Sigmoid colon (tissue), 7 donors: ENCODE results near the gene FCGR2B. TPM values are rescaled to one million over a fixed set of nuclear protein-coding genes. Genes with fewer than 3 reads are reported as not detected.

Experiments
- DNase-seq: peaks from one replicate; pipeline ENCODE4 v3.0.0-alpha.2; 2019
- H3K27ac ChIP-seq, 4 donors: fragments of 200-600 bp; sonication (generic); one replicate each; pipeline ENCODE4 v1.5.1; 2016 to 2019; ENCODE audit warnings: mild to moderate bottlenecking in 1 of 4
- H3K27me3 ChIP-seq, 3 donors: fragments of 200-600 bp; sonication (generic); one replicate each; pipeline ENCODE4 v1.5.1; 2019; ENCODE audit warnings: mild to moderate bottlenecking in 1 of 3
- H3K36me3 ChIP-seq, 4 donors: fragments of 200-600 bp; sonication (generic); one replicate each; pipeline ENCODE4 v1.5.1; 2016 to 2019
- H3K4me1 ChIP-seq, 4 donors: fragments of 200-600 bp; sonication (generic); one replicate each; pipeline ENCODE4 v1.5.1; 2017 to 2019
- H3K4me3 ChIP-seq, 4 donors: fragments of 200-600 bp; sonication (generic); one replicate each; pipeline ENCODE4 v1.5.1; 2017 to 2019; ENCODE audit warnings: mild to moderate bottlenecking in 2 of 4, moderate library complexity in 1 of 4
- H3K9me3 ChIP-seq, 4 donors: fragments of 200-600 bp in 3 of 4; sonication (generic) in 3 of 4; one replicate each; pipeline versions ENCODE4 v1.5.1 to v1.6.1; 2013 to 2019
- CTCF ChIP-seq, 4 experiments: fragments of 450-650 bp in 3 of 4; fragments of 200-600 bp in 1 of 4; IDR thresholded peaks; one replicate each; pipeline ENCODE4 v1.5.1; 2016 to 2019; ENCODE audit warnings: antibody characterized with exemption in 4 of 4, mild to moderate bottlenecking in 3 of 4, moderate library complexity in 2 of 4
- EP300 ChIP-seq, 4 donors: sonication (generic); formaldehyde crosslinking; IDR thresholded peaks; one replicate each; pipeline ENCODE4 v1.6.1; 2017; ENCODE audit warnings: antibody characterized with exemption in 4 of 4
- POLR2A ChIP-seq, 2 donors: fragments of 450-650 bp; IDR thresholded peaks; one replicate each; pipeline ENCODE4 v1.6.1; 2016; ENCODE audit warnings: antibody characterized with exemption in 2 of 2, mild to moderate bottlenecking in 2 of 2, moderate library complexity in 2 of 2
- POLR2AphosphoS5 ChIP-seq, 4 donors: sonication (generic); formaldehyde crosslinking; IDR thresholded peaks; one replicate each; pipeline ENCODE4 v1.6.1; 2017; ENCODE audit warnings: antibody characterized with exemption in 4 of 4
- WGBS, 2 donors: extraction: QIAGEN DNeasy Blood & Tissue Kit; methylation state at CpG; one replicate each; pipeline ENCODE4 v1.1.7; 2013; 5-methylcytosine and 5-hydroxymethylcytosine counted together
- intact Hi-C: fragments of 100-400 bp; cut with DNase I; formaldehyde crosslinking; loops from one replicate; pipeline ENCODE4 v1.15.1; 2023
- polyA plus RNA-seq, 3 donors: library from polyadenylated mRNA; stranded (reverse); fragments of 200-250 nt; gene quantifications; one replicate each; pipeline ENCODE4 v1.2.3, GENCODE V29; 2013
- total RNA-seq, 4 donors: library from RNA; depleted of rRNA; stranded (reverse); fragments of >200 nt; gene quantifications; one replicate each; pipeline ENCODE4 v1.1.0, GENCODE V29; 2016
- donor health status: healthy with polysubstance abuse.
- donor health status: Bipolar disorder and iron deficiency.
- donor health status: healthy.

FCGR2B gene
- total and polyA plus RNA-seq, 7 donors: 6.4 to 42.1 (median 15.9) TPM

DNA sequence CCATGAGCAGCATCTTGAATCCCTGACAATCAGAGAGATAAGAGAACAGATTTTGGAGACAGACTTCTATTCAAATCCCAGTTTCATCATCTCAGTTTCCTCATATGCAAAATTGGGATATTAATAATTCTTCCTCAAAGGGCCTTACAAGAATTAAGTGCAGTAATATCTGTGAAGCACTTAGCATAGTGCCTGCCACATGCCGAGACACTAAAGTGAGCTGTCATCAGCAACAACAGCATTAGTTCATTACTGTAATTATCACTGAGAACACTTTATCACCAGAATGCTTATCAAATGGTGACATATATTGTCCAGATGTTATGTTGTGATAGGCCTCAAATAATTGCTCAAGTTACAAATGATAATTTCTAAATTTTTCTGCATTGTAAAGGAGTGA, 57.5 kb downstream of the FCGR2B start:
- TF ChIP-seq EP300 (IDR thresholded peaks at IDR 0.05): no peak
- TF ChIP-seq POLR2A (IDR thresholded peaks at IDR 0.05): no peak
- no peak for TF ChIP-seq CTCF (IDR thresholded peaks at IDR 0.05)
- no peak for TF ChIP-seq POLR2AphosphoS5 (IDR thresholded peaks at IDR 0.05)
- no peaks in the 10 kb centered on the region for H3K9me3 ChIP-seq
- peaks cover 0 to 12% (median 5%) of the 10 kb centered on the region in 3 donors for H3K27me3 ChIP-seq
- no peak overlapping the region for H3K4me3 ChIP-seq
- no peak for DNase-seq
- H3K36me3 ChIP-seq: no peaks in the 10 kb centered on the region
- H3K27ac ChIP-seq: no peak overlapping the region
- peaks cover 0 to 4% (median 2%) of the 10 kb centered on the region in 4 donors for H3K4me1 ChIP-seq
- 77 to 88% methylated on average over 1 of the region's 1 CpG for WGBS, 2 donors
- intact Hi-C loops: no loop called here

- H3K9me3 ChIP-seq: no peaks in the 10 kb centered on the region
- H3K4me3 ChIP-seq: no peak within 1 kb of the TSS
- DNase-seq: no peak
- H3K4me1 ChIP-seq: peaks cover 0 to 11% (median 9%) of the 10 kb centered on the region in 4 donors
- WGBS, 2 donors: 38 to 56% methylated on average over 4 of the region's 4 CpGs
- H3K27ac ChIP-seq: no peak within 1 kb of the TSS
- no peaks in the 10 kb centered on the region for H3K36me3 ChIP-seq
- intact Hi-C loops: no loop called here
- H3K27me3 ChIP-seq: peaks cover 0 to 9% (median 3%) of the 10 kb centered on the region in 3 donors
- TF ChIP-seq CTCF (IDR thresholded peaks at IDR 0.05) (no peak), POLR2AphosphoS5 (IDR thresholded peaks at IDR 0.05) (no peak), POLR2A (IDR thresholded peaks at IDR 0.05) (no peak), EP300 (IDR thresholded peaks at IDR 0.05) (no peak)
These were observed 58.2 kb downstream of the FCGR2B start, which contains the start of gene FCRLB for GRCh38 chr1:161720956-161721737. Gene FCRLB (plus strand): TSS chr1:161721544. CDS start chr1:161722673, 1,129 bp downstream.

- Histone ChIP-seq H3K27ac (no peak overlapping the region), H3K4me1 (peaks cover 0 to 13% (median 9%) of the 10 kb centered on the region in 4 donors), H3K27me3 (peaks cover 0 to 6% (median 0%) of the 10 kb centered on the region in 3 donors), H3K4me3 (no peak overlapping the region), H3K36me3 (no peaks in the 10 kb centered on the region), H3K9me3 (no peaks in the 10 kb centered on the region)
- DNase-seq: no peak
- WGBS, 2 donors: 62 to 66% methylated on average over 8 of the region's 8 CpGs
- intact Hi-C loops: no loop called here
- TF ChIP-seq CTCF (IDR thresholded peaks at IDR 0.05) (no peak), POLR2A (IDR thresholded peaks at IDR 0.05) (no peak), EP300 (IDR thresholded peaks at IDR 0.05) (no peak), POLR2AphosphoS5 (IDR thresholded peaks at IDR 0.05) (no peak)
These were observed 58.9 kb downstream of the FCGR2B start for GRCh38 chr1:161721738-161722343.

- Histone ChIP-seq H3K4me3 (no peak overlapping the region), H3K9me3 (no peaks in the 10 kb centered on the region), H3K36me3 (no peaks in the 10 kb centered on the region), H3K27ac (no peak overlapping the region), H3K4me1 (peaks cover 0 to 15% (median 11%) of the 10 kb centered on the region in 4 donors), H3K27me3 (peaks cover 0 to 6% (median 0%) of the 10 kb centered on the region in 3 donors)
- 98% methylated on average over 1 of the region's 1 CpG for WGBS, 2 donors
- no peak for TF ChIP-seq POLR2A (IDR thresholded peaks at IDR 0.05)
- no peak for TF ChIP-seq POLR2AphosphoS5 (IDR thresholded peaks at IDR 0.05)
- no peak for TF ChIP-seq CTCF (IDR thresholded peaks at IDR 0.05)
- TF ChIP-seq EP300 (IDR thresholded peaks at IDR 0.05): no peak
- DNase-seq: no peak
- intact Hi-C loops: no loop called here
These were observed 59.5 kb downstream of the FCGR2B start for GRCh38 chr1:161722406-161722805.
